Astrocyte (in vitro differentiated cells and primary cell): ENCODE results near the gene MAP3K14. TPM values are rescaled to one million over a fixed set of nuclear protein-coding genes. Genes with fewer than 3 reads are reported as not detected.
"Not testable (repeated sequence)": the region's sequence is repeated elsewhere in the genome, so short reads cannot be mapped to it uniquely, and the experiment has no call there.

Experiments
- DNase-seq: peaks from one replicate; pipeline ENCODE4 v3.0.0-alpha.2; 2010; ENCODE audit warnings: low read depth
- FAIRE-seq: peaks from 2 replicates; lab custom pipeline; 2011; peaks lifted over from hg19 to GRCh38; lab: Jason Lieb, UNC
- H2AFZ ChIP-seq: 2 replicates; pipeline ENCODE4 v1.6.0; 2012; ENCODE audit warnings: low read depth, low read length, inconsistent platforms
- H3K27ac ChIP-seq: 2 replicates; pipeline ENCODE4 v1.5.1; 2011; ENCODE audit warnings: low read depth, low read length, inconsistent platforms
- H3K27me3 ChIP-seq: 2 replicates; pipeline ENCODE4 v1.6.0; 2011; ENCODE audit warnings: low read length, inconsistent platforms; ENCODE audit not compliant: insufficient read depth
- H3K36me3 ChIP-seq: 2 replicates; pipeline ENCODE4 v1.5.1; 2011; ENCODE audit warnings: low read length, inconsistent platforms; ENCODE audit not compliant: insufficient read depth
- H3K4me1 ChIP-seq: 2 replicates; pipeline ENCODE4 v1.5.1; 2011; ENCODE audit warnings: low read length, inconsistent platforms; ENCODE audit not compliant: insufficient read depth
- H3K4me2 ChIP-seq: 2 replicates; pipeline ENCODE4 v1.6.0; 2012; ENCODE audit warnings: low read length, inconsistent platforms
- H3K4me3 ChIP-seq: 2 replicates; pipeline ENCODE4 v1.5.1; 2011; ENCODE audit warnings: low read depth, mild to moderate bottlenecking, low read length, inconsistent platforms; ENCODE audit not compliant: insufficient read depth
- H3K79me2 ChIP-seq: 2 replicates; pipeline ENCODE4 v1.6.0; 2012; ENCODE audit warnings: mild to moderate bottlenecking, low read length, inconsistent platforms; ENCODE audit not compliant: insufficient read depth
- H3K9ac ChIP-seq: 2 replicates; pipeline ENCODE4 v1.6.0; 2012; ENCODE audit warnings: mild to moderate bottlenecking, low read length, inconsistent platforms
- H3K9me3 ChIP-seq: 2 replicates; pipeline ENCODE4 v1.5.1; 2012; ENCODE audit warnings: low read depth, mild to moderate bottlenecking, low read length, inconsistent platforms; ENCODE audit not compliant: insufficient read depth
- H4K20me1 ChIP-seq: 2 replicates; pipeline ENCODE4 v1.6.0; 2012; ENCODE audit warnings: low read length, inconsistent platforms; ENCODE audit not compliant: insufficient read depth
- H3K27ac Mint-ChIP-seq: one replicate; pipeline ENCODE4 v1.8.0; 2021; ENCODE audit warnings: mild to moderate bottlenecking, mixed read lengths; ENCODE audit not compliant: unreplicated experiment
- H3K27me3 Mint-ChIP-seq: one replicate; pipeline ENCODE4 v1.8.0; 2021; ENCODE audit warnings: low read depth, mixed read lengths; ENCODE audit not compliant: unreplicated experiment
- H3K36me3 Mint-ChIP-seq: one replicate; pipeline ENCODE4 v1.8.0; 2021; ENCODE audit warnings: low read depth, mixed read lengths; ENCODE audit not compliant: unreplicated experiment
- H3K4me1 Mint-ChIP-seq: one replicate; pipeline ENCODE4 v1.8.0; 2021; ENCODE audit warnings: low read depth, mixed read lengths; ENCODE audit not compliant: unreplicated experiment
- H3K4me3 Mint-ChIP-seq: one replicate; pipeline ENCODE4 v1.8.0; 2021; ENCODE audit warnings: mild to moderate bottlenecking, moderate library complexity, mixed read lengths; ENCODE audit not compliant: unreplicated experiment
- H3K9me3 Mint-ChIP-seq: one replicate; pipeline ENCODE4 v1.8.0; 2021; ENCODE audit warnings: mild to moderate bottlenecking, mixed read lengths; ENCODE audit not compliant: unreplicated experiment
- CTCF ChIP-seq: IDR thresholded peaks from 2 replicates; pipeline ENCODE4 v1.5.1; 2011; ENCODE audit warnings: low read depth, mild to moderate bottlenecking, inconsistent platforms, low read length, moderate library complexity; ENCODE audit not compliant: insufficient read depth
- EZH2 ChIP-seq: IDR thresholded peaks from 2 replicates; pipeline ENCODE4 v1.6.1; 2012; ENCODE audit warnings: mild to moderate bottlenecking, low read length, inconsistent platforms; ENCODE audit not compliant: insufficient read depth
- total RNA-seq: library from RNA; stranded (reverse); gene quantifications from 2 replicates; pipeline ENCODE4 v1.2.1, GENCODE V29; 2021

Gene MAP3K14
- total RNA-seq, 1 donor from 2014 or later, result 10.8 TPM

GRCh38 chr17:45255358-45255757, 61.5 kb downstream of the MAP3K14 start:
- no peak overlapping the region for H3K4me2 ChIP-seq
- H3K79me2 ChIP-seq, result no peaks in the 10 kb centered on the region
- H3K4me3 Mint-ChIP-seq, result peak overlapping the region; percentile 20
- H3K4me3 ChIP-seq, result no peak overlapping the region
- no peak overlapping the region for H3K27ac ChIP-seq
- no peak for DNase-seq
- H3K9ac ChIP-seq, result no peak overlapping the region
- peaks cover 3% of the 10 kb centered on the region for H3K9me3 Mint-ChIP-seq
- no peaks in the 10 kb centered on the region for H3K27me3 ChIP-seq
- no peaks in the 10 kb centered on the region for H3K4me1 ChIP-seq
- H3K27me3 Mint-ChIP-seq, result peaks cover 20% of the 10 kb centered on the region
- H4K20me1 ChIP-seq, result no peaks in the 10 kb centered on the region
- no peaks in the 10 kb centered on the region for H3K9me3 ChIP-seq
- TF ChIP-seq EZH2 (no peak), CTCF (no peak)
- FAIRE-seq, result no peak
- no peaks in the 10 kb centered on the region for H3K36me3 ChIP-seq
- peaks cover 11% of the 10 kb centered on the region for H3K36me3 Mint-ChIP-seq
- H3K4me1 Mint-ChIP-seq, result no peaks in the 10 kb centered on the region
- no peak overlapping the region for H2AFZ ChIP-seq
- no peak overlapping the region for H3K27ac Mint-ChIP-seq

- FAIRE-seq, result no peak
These were observed 62.9 kb downstream of the MAP3K14 start for GRCh38 chr17:45253879-45254278.

GRCh38 chr17:45253237-45253636, 63.6 kb downstream of the MAP3K14 start:
- H3K27me3 Mint-ChIP-seq, result peaks cover 20% of the 10 kb centered on the region
- H3K9me3 ChIP-seq, H3K79me2 ChIP-seq, FAIRE-seq, H3K9ac ChIP-seq, H3K9me3 Mint-ChIP-seq, H3K27ac Mint-ChIP-seq, H2AFZ ChIP-seq, H3K36me3 Mint-ChIP-seq, H3K36me3 ChIP-seq, H3K4me1 Mint-ChIP-seq, H3K4me3 ChIP-seq, H3K4me1 ChIP-seq, H3K27ac ChIP-seq, H4K20me1 ChIP-seq, H3K27me3 ChIP-seq, H3K4me2 ChIP-seq, DNase-seq, H3K4me3 Mint-ChIP-seq: not testable (repeated sequence)

More at GRCh38 chr17:45253879-45254278, 62.9 kb downstream of the MAP3K14 start:
- no peak overlapping the region for H3K4me2 ChIP-seq
- TF ChIP-seq CTCF (no peak), EZH2 (no peak)
- H3K4me3 Mint-ChIP-seq, result no peak overlapping the region
- H3K27ac Mint-ChIP-seq, result peak overlapping the region; percentile 41
- no peaks in the 10 kb centered on the region for H3K9me3 ChIP-seq
- H3K4me3 ChIP-seq, result no peak overlapping the region
- H3K36me3 Mint-ChIP-seq, result peaks cover 7% of the 10 kb centered on the region
- H3K9ac ChIP-seq, result no peak overlapping the region
- H3K79me2 ChIP-seq, result no peaks in the 10 kb centered on the region
- DNase-seq, result no peak
- H3K27me3 Mint-ChIP-seq, result peaks cover 20% of the 10 kb centered on the region
- no peaks in the 10 kb centered on the region for H3K36me3 ChIP-seq
- no peak overlapping the region for H2AFZ ChIP-seq
- peaks cover 3% of the 10 kb centered on the region for H3K9me3 Mint-ChIP-seq
- no peaks in the 10 kb centered on the region for H3K4me1 ChIP-seq
- H3K27me3 ChIP-seq, result no peaks in the 10 kb centered on the region
- H4K20me1 ChIP-seq, result no peaks in the 10 kb centered on the region
- no peak overlapping the region for H3K27ac ChIP-seq
- no peaks in the 10 kb centered on the region for H3K4me1 Mint-ChIP-seq
